GM18520 (cell line): ENCODE results near the gene RYR2.
"Not testable (repeated sequence)": the region's sequence is repeated elsewhere in the genome, so short reads cannot be mapped to it uniquely, and the experiment has no call there.

ENCODE experiments used
- ATAC-seq: cut with Tn5 transposase; IDR thresholded peaks from one replicate; pipeline ENCODE4 v1.9.1; 2021; ENCODE audit not compliant: unreplicated experiment

RYR2 gene

GRCh38 chr1:237320890-237321289 is 278.9 kb downstream of the RYR2 start:
- ATAC-seq: no peak

GRCh38 chr1:237324226-237324625 is 282.2 kb downstream of the RYR2 start:
- no peak for ATAC-seq

- ATAC-seq: no peak
Measured at GRCh38 chr1:237327061-237327460, 285.1 kb downstream of the RYR2 start.

GRCh38 chr1:237340892-237341291 is 298.9 kb downstream of the RYR2 start:
- no peak for ATAC-seq

GRCh38 chr1:237341391-237341790 is 299.4 kb downstream of the RYR2 start:
- no peak for ATAC-seq

GRCh38 chr1:237342730-237343129 is 300.7 kb downstream of the RYR2 start:
- ATAC-seq: no peak

GRCh38 chr1:237352747-237353146 is 310.8 kb downstream of the RYR2 start:
- no peak for ATAC-seq

- no peak for ATAC-seq
Measured at GRCh38 chr1:237353918-237354317, 311.9 kb downstream of the RYR2 start.

GRCh38 chr1:237355022-237355421 is 313.0 kb downstream of the RYR2 start:
- ATAC-seq: no peak

GRCh38 chr1:237358555-237358954 is 316.6 kb downstream of the RYR2 start:
- no peak for ATAC-seq

GRCh38 chr1:237367758-237368157 is 325.8 kb downstream of the RYR2 start:
- no peak for ATAC-seq

- not testable (repeated sequence) for ATAC-seq
Measured at GRCh38 chr1:237371477-237371876, 329.5 kb downstream of the RYR2 start.

- ATAC-seq: no peak
Measured at GRCh38 chr1:237383791-237384190, 341.8 kb downstream of the RYR2 start.

- no peak for ATAC-seq
Measured at GRCh38 chr1:237384213-237384612, 342.2 kb downstream of the RYR2 start.

- no peak for ATAC-seq
Measured at GRCh38 chr1:237386362-237387143, 344.6 kb downstream of the RYR2 start.

- no peak for ATAC-seq
Measured at GRCh38 chr1:237387144-237387505, 345.1 kb downstream of the RYR2 start.

GRCh38 chr1:237390823-237391222 is 348.8 kb downstream of the RYR2 start:
- ATAC-seq: no peak

- ATAC-seq: no peak
Measured at GRCh38 chr1:237393632-237394031, 351.6 kb downstream of the RYR2 start.

- ATAC-seq: no peak
Measured at GRCh38 chr1:237394281-237394680, 352.3 kb downstream of the RYR2 start.

GRCh38 chr1:237396426-237396825 is 354.4 kb downstream of the RYR2 start:
- no peak for ATAC-seq

GRCh38 chr1:237398751-237399150 is 356.8 kb downstream of the RYR2 start:
- ATAC-seq: no peak

- no peak for ATAC-seq
Measured at GRCh38 chr1:237405912-237406311, 363.9 kb downstream of the RYR2 start.

GRCh38 chr1:237411621-237412020 is 369.6 kb downstream of the RYR2 start:
- peak; percentile 74 for ATAC-seq
